Right lobe of liver (tissue), 6 donors: ENCODE data around the gene GOSR2. TPM values are rescaled to one million over a fixed set of nuclear protein-coding genes. Genes with fewer than 3 reads are reported as not detected.

Experiments used
- ATAC-seq, 4 donors: fragments of 200-7000 bp; cut with Tn5 transposase; one replicate each; pipeline ENCODE4 v1.9.1; 2020; ENCODE audit warnings: mild to moderate bottlenecking in 4 of 4, moderate library complexity in 4 of 4
- DNase-seq, 3 donors: peaks; one replicate each; pipeline ENCODE4 v3.0.0-alpha.2; 2020
- H3K27ac ChIP-seq, 3 donors: fragments of 200-600 bp; one replicate each; pipeline ENCODE4 v1.8.0; 2022
- H3K27me3 ChIP-seq, 2 donors: fragments of 200-600 bp; one replicate each; pipeline ENCODE4 v1.8.0; 2022
- H3K36me3 ChIP-seq, 4 donors: fragments of 200-600 bp; sonication (generic) in 1 of 4; one replicate each; pipeline versions ENCODE4 v1.5.1 to v1.8.0; 2017 to 2022; ENCODE audit warnings: control low read depth in 1 of 4
- H3K4me1 ChIP-seq, 4 donors: fragments of 200-600 bp; sonication (generic) in 1 of 4; one replicate each; pipeline versions ENCODE4 v1.5.1 to v1.8.0; 2017 to 2022; ENCODE audit warnings: control low read depth in 1 of 4
- H3K4me3 ChIP-seq, 3 donors: fragments of 200-600 bp; one replicate each; pipeline ENCODE4 v1.8.0; 2022
- H3K9me3 ChIP-seq, 4 donors: fragments of 200-600 bp; sonication (generic) in 1 of 4; one replicate each; pipeline versions ENCODE4 v1.5.1 to v1.8.0; 2017 to 2022; ENCODE audit warnings: control low read depth in 1 of 4
- POLR2A ChIP-seq: fragments of 450-650 bp; IDR thresholded peaks from one replicate; pipeline ENCODE4 v1.6.1; 2017; ENCODE audit warnings: antibody characterized with exemption, mild to moderate bottlenecking
- WGBS: methylation state at CpG from one replicate; pipeline ENCODE4 v1.1.6; 2018; ENCODE audit warnings: low coverage, low lambda C conversion rate; ENCODE audit not compliant: insufficient coverage; ENCODE audit errors: missing lambda C conversion rate; 5-methylcytosine and 5-hydroxymethylcytosine counted together
- intact Hi-C, 2 donors: fragments of 100-400 bp; cut with DNase I; formaldehyde crosslinking; loops; one replicate each; pipeline versions ENCODE4 v1.11.2 to v1.14.1; 2022
- total RNA-seq, 6 experiments: library from RNA; depleted of rRNA in 2 of 6; stranded (reverse); fragments of >200 nt in 2 of 6; fragmentation: NEBNext Ultra II Directional in 3 of 6; extraction: Animal tissue kit (Norgen Biotek cat#: 25700) in 3 of 6; gene quantifications; one replicate each; pipeline versions ENCODE4 v1.1.0 to v1.2.4, GENCODE V29; 2016 to 2023
- TF ChIP-seq, protein P1 (sequence below), 4 donors: fragments of 200-600 bp in 3 of 4; fragments of 450-650 bp in 1 of 4; IDR thresholded peaks; one replicate each; pipeline versions ENCODE4 v1.5.1 to v1.8.0; 2016 to 2022; ENCODE audit warnings: antibody characterized with exemption in 4 of 4, mild to moderate bottlenecking in 2 of 4
- donor health status: DM: no; HTN: yes; CAD: no.
- donor health status: DM: no; HTN: no; CAD: no.
- donor health status: DM: no; HTN: no; CAD: no.
- donor health status: DM: no; HTN: yes; CAD: no.
- donor health status: DM: no; HTN: yes; CAD: no.

The GOSR2 gene
- total RNA-seq, 6 experiments from 2014 or later, result 22.9 to 44.1 (median 33.3) TPM

DNA sequence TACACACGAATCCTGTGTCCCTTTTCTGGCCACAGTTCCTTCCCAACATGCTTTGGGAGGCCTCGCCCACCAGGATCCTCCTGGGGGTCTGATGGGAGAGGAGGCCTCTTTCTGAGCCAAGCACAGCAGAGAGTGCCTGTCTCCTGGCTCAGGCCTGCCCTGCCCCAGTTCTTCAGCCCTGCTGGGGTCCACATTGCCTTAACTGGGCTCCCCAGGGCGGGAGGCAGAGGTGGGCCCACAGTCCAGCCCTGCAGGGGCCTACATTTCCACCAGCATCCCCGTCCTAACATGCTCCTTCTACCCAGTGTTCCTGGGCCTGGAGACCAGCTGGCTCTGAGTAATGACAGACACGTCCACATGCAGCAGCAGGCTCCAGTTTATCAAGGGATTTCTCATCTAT, 41.9 kb upstream of the GOSR2 start:
- WGBS, result 80% methylated on average over 1 of the region's 5 CpGs
- intact Hi-C loops, result loop anchor here in 1 of 2 donors (10.0 kb wide), 1 partner anchor 54 kb away; no protein-coding TSS in a partner anchor
- no peaks in the 10 kb centered on the region for H3K36me3 ChIP-seq
- DNase-seq (no peak), ATAC-seq (no peak)
- H3K9me3 ChIP-seq, result no peaks in the 10 kb centered on the region
- no peaks in the 10 kb centered on the region for H3K27me3 ChIP-seq
- H3K27ac ChIP-seq, result no peak overlapping the region
- no peaks in the 10 kb centered on the region for H3K4me1 ChIP-seq
- no peak overlapping the region for H3K4me3 ChIP-seq
- no peak for TF ChIP-seq POLR2A
- TF ChIP-seq, protein P1, sequence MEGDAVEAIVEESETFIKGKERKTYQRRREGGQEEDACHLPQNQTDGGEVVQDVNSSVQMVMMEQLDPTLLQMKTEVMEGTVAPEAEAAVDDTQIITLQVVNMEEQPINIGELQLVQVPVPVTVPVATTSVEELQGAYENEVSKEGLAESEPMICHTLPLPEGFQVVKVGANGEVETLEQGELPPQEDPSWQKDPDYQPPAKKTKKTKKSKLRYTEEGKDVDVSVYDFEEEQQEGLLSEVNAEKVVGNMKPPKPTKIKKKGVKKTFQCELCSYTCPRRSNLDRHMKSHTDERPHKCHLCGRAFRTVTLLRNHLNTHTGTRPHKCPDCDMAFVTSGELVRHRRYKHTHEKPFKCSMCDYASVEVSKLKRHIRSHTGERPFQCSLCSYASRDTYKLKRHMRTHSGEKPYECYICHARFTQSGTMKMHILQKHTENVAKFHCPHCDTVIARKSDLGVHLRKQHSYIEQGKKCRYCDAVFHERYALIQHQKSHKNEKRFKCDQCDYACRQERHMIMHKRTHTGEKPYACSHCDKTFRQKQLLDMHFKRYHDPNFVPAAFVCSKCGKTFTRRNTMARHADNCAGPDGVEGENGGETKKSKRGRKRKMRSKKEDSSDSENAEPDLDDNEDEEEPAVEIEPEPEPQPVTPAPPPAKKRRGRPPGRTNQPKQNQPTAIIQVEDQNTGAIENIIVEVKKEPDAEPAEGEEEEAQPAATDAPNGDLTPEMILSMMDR (IDR thresholded peaks at IDR 0.05), result no peak

DNA sequence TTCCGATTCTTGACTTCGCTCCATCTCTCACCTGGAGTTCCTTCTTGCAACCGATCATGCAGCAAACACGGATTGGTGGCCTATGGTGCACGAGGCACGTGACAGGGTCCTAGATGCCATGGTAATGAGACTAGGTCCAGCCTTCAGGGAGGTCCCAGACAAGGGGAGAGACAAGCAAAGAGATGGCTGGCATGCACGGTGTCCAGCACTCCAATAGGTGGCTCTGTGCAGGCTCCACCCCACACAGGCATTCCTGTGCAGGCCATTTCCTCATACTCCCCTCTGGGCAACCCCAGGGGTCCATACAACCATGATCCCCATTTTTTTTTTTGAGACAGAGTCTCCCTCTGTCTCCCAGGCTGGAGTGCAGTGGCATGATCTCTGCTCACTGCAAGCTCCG, 40.3 kb upstream of the GOSR2 start:
- ATAC-seq (no peak), DNase-seq (no peak)
- no peaks in the 10 kb centered on the region for H3K9me3 ChIP-seq
- H3K4me3 ChIP-seq, result no peak overlapping the region
- no peaks in the 10 kb centered on the region for H3K27me3 ChIP-seq
- WGBS, result 50% methylated on average over 1 of the region's 8 CpGs
- no peak for TF ChIP-seq POLR2A
- intact Hi-C loops, result loop anchor here in 1 of 2 donors (10.0 kb wide), 1 partner anchor 52 kb away; no protein-coding TSS in a partner anchor
- H3K4me1 ChIP-seq, result no peaks in the 10 kb centered on the region
- H3K27ac ChIP-seq, result no peak overlapping the region
- H3K36me3 ChIP-seq, result no peaks in the 10 kb centered on the region

DNA sequence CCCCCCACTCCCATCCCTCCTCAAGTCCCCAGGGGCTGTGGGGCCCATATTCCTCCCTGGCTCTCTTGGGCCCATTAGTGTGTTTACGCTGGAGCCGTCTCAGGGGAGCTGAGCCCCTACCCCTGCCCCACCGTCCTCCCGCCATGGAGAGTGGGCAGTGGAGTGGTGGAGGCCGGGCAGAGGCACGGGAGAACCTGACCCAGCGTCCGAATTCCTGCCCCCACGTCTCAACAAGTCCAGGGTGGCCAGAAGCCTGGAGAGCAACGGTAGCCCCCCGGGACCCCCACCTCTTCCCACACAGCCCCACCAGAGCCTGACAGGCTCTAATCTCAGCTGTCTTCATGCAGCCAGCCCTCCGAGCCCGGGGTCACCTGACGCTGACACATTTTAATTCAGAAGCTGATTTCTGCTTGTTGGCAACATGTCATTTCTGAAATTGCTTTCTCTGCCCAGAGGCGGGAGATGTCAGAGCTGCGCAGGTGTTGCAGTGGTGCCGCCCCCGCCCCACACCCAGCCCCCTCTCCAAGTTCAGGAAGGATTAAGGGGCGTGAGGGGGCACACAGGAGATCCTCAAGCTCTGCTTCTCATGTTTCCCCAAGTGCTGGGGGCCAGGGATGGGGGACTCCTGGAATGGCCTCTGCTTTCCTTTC, 39.0 kb upstream of the GOSR2 start:
- TF ChIP-seq, protein P1 (IDR thresholded peaks at IDR 0.05), result no peak
- TF ChIP-seq POLR2A, result no peak
- intact Hi-C loops, result loop anchor here in 1 of 2 donors (10.0 kb wide), 1 partner anchor 51 kb away; no protein-coding TSS in a partner anchor
- Histone ChIP-seq H3K27ac (no peak overlapping the region), H3K27me3 (no peaks in the 10 kb centered on the region), H3K9me3 (no peaks in the 10 kb centered on the region), H3K36me3 (no peaks in the 10 kb centered on the region), H3K4me3 (no peak overlapping the region), H3K4me1 (no peaks in the 10 kb centered on the region)
- ATAC-seq (no peak), DNase-seq (no peak)
- 49% methylated on average over 4 of the region's 19 CpGs for WGBS

DNA sequence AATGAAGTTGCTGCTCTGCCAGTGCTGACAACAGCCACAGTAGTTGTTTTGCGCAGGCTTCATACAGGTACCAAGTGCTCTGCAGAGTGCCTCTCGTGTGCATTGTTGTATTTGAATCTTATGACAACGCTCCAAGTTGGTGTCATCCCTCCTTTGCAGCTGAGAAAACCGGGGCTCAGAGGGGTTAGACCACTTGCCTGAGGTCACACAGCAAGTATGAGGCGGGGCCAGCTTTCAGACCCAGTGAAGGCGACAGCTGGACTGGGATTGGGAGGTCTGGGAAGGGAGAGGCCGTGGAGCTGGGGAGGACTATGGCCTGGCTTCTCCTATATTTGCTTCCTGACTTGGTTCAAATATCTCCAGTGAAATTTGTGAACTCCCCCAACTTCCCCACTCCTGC, 38.4 kb upstream of the GOSR2 start:
- Histone ChIP-seq H3K4me1 (no peaks in the 10 kb centered on the region), H3K27me3 (no peaks in the 10 kb centered on the region), H3K27ac (no peak overlapping the region), H3K4me3 (no peak overlapping the region), H3K9me3 (no peaks in the 10 kb centered on the region), H3K36me3 (no peaks in the 10 kb centered on the region)
- TF ChIP-seq POLR2A, result no peak
- TF ChIP-seq, protein P1 (IDR thresholded peaks at IDR 0.05), result no peak
- DNase-seq, result no peak
- no CpG with 5 or more reads among the region's 7 CpGs for WGBS
- intact Hi-C loops, result loop anchor here in 1 of 2 donors (10.0 kb wide), 1 partner anchor 50 kb away; no protein-coding TSS in a partner anchor
- ATAC-seq, result no peak
